ENCODE data around the gene MVK.

MVK gene

GRCh38 chr12:109552971-109553370 lies 20.6 kb upstream of the MVK start:
- TF ChIP-seq POLR2A (IDR thresholded peaks at IDR 0.05; ENCODE audit: low read depth, low read length) (no peak), POLR2AphosphoS5 (IDR thresholded peaks at IDR 0.05; ENCODE audit: low read depth, low read length) (no peak), POU2F2 (IDR thresholded peaks at IDR 0.05; ENCODE audit: low read depth, low read length) (no peak), TAF1 (IDR thresholded peaks at IDR 0.05; ENCODE audit: low read depth, low read length) (no peak), SPI1 (IDR thresholded peaks at IDR 0.05; ENCODE audit: low read depth, low read length) (no peak), PAX5 (IDR thresholded peaks at IDR 0.05; ENCODE audit: insufficient read depth, low read length, severe bottlenecking) (no peak)
- DNase-seq (ENCODE audit: insufficient read length, low spot score) (no peak), FAIRE-seq (no peak)

DNA sequence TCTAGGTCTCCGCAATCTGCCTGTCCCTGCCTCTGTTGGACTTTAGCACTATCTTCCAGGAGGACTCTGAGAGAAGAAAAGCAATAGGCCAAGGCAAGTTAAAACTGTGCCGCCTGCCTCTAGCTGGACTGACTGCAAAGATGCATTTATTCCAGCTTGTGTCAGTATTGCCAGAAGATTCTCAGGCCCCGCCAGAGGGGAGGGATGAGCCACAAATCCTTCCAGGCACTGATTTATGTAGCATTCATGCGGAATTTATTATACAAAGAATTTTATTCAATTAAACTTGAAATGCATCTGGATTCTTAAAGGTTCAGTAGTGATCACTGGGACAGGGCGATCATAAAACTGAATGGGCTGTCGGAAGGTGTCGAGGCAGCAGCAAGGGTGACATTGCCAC lies 20.1 kb upstream of the MVK start:
- no peak for DNase-seq (ENCODE audit: insufficient read length, low spot score)
- TF ChIP-seq POLR2A (IDR thresholded peaks at IDR 0.05; ENCODE audit: low read depth, low read length) = no peak
- TF ChIP-seq SPI1 (IDR thresholded peaks at IDR 0.05; ENCODE audit: low read depth, low read length) = no peak
- TF ChIP-seq TAF1 (IDR thresholded peaks at IDR 0.05; ENCODE audit: low read depth, low read length) = no peak
- TF ChIP-seq PAX5 (IDR thresholded peaks at IDR 0.05; ENCODE audit: insufficient read depth, low read length, severe bottlenecking) = no peak
- TF ChIP-seq POU2F2 (IDR thresholded peaks at IDR 0.05; ENCODE audit: low read depth, low read length) = no peak
- no peak for TF ChIP-seq POLR2AphosphoS5 (IDR thresholded peaks at IDR 0.05; ENCODE audit: low read depth, low read length)
- no peak for FAIRE-seq

DNA sequence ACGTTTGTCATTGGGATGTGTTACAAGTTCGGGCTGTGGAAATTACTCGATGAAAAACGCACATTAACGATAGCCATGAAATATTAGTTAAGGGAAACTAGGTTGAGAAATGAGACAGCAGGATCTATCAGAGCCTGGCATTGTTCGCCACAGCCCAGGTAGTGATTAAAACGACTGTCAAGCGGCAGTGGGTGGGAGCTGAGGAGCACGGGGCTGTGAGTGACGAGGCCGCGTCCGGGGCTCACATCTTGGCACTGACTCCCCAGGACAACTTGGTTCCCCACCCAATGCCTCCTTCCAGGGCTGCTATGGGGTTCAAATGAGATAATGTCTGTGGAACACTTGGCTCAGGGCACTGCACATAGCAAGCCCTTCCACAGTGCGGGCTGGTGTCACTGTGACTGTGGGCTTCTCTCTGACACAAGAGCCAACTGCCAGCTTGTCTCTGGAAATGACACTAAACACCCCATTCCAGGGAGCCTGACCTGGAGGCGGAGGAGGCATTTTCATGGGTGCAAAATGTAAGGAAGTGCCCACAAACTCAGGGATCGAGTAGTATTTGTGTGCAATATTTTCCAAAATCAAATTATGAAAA lies 19.6 kb upstream of the MVK start:
- DNase-seq (ENCODE audit: insufficient read length, low spot score) (no peak), FAIRE-seq (peak; percentile 31)
- TF ChIP-seq PAX5 (IDR thresholded peaks at IDR 0.05; ENCODE audit: insufficient read depth, low read length, severe bottlenecking) = no peak
- no peak for TF ChIP-seq POLR2AphosphoS5 (IDR thresholded peaks at IDR 0.05; ENCODE audit: low read depth, low read length)
- no peak for TF ChIP-seq TAF1 (IDR thresholded peaks at IDR 0.05; ENCODE audit: low read depth, low read length)
- TF ChIP-seq POU2F2 (IDR thresholded peaks at IDR 0.05; ENCODE audit: low read depth, low read length) = no peak
- TF ChIP-seq POLR2A (IDR thresholded peaks at IDR 0.05; ENCODE audit: low read depth, low read length) = no peak

- TF ChIP-seq PAX5 (IDR thresholded peaks at IDR 0.05; ENCODE audit: insufficient read depth, low read length, severe bottlenecking) (no peak), POU2F2 (IDR thresholded peaks at IDR 0.05; ENCODE audit: low read depth, low read length) (no peak), POLR2AphosphoS5 (IDR thresholded peaks at IDR 0.05; ENCODE audit: low read depth, low read length) (no peak), POLR2A (IDR thresholded peaks at IDR 0.05; ENCODE audit: low read depth, low read length) (no peak), SPI1 (IDR thresholded peaks at IDR 0.05; ENCODE audit: low read depth, low read length) (no peak), TAF1 (IDR thresholded peaks at IDR 0.05; ENCODE audit: low read depth, low read length) (no peak)
- FAIRE-seq (no peak), DNase-seq (ENCODE audit: insufficient read length, low spot score) (no peak)
Observed at GRCh38 chr12:109554761-109555160, 18.8 kb upstream of the MVK start.

DNA sequence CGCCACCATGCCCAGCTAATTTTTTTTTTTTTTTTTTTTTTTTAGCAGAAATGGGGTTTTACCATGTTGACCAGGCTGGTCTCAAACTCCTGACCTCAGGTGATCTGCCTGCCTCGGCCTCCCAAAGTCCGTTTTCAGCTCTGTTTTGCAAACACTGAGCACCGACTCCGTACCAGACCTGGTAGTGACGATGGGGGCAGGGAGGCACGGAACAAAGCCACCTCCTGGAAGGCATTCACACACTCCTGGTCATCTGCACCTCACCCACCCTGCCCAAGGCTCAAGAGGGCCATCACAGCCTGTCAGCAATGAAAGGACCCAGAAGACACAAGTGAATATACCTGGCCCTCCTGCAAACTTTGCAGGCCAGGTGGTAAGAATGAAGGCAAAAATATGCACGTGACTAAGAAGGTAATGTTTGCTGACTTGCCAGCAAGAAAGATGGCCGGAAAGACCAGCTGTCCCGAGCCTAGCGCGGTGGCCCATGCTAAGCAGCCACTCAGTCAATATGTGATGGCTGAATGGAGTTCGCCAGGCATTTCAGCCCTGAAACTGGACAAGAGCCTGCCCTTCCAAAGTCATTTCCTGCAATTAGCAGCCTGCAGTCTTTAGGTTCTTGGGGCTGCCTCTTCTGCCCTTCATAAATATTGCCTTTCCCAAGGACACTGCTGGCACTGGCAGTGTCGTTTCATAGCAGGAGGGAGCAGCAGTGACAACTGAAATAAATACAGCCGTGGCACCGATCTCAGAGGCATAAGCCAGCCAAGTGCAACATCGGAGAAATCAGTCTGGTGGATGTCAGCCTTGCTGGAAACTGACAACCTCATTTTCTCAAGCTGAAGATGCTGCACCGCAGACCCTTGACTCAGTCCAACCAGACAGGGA lies 17.9 kb upstream of the MVK start:
- TF ChIP-seq POLR2A (IDR thresholded peaks at IDR 0.05; ENCODE audit: low read depth, low read length) = no peak
- no peak for TF ChIP-seq PAX5 (IDR thresholded peaks at IDR 0.05; ENCODE audit: insufficient read depth, low read length, severe bottlenecking)
- no peak for TF ChIP-seq POLR2AphosphoS5 (IDR thresholded peaks at IDR 0.05; ENCODE audit: low read depth, low read length)
- no peak for TF ChIP-seq TAF1 (IDR thresholded peaks at IDR 0.05; ENCODE audit: low read depth, low read length)
- no peak for TF ChIP-seq SPI1 (IDR thresholded peaks at IDR 0.05; ENCODE audit: low read depth, low read length)
- TF ChIP-seq POU2F2 (IDR thresholded peaks at IDR 0.05; ENCODE audit: low read depth, low read length) = no peak
- no peak for DNase-seq (ENCODE audit: insufficient read length, low spot score)
- peak; percentile 43 for FAIRE-seq

DNA sequence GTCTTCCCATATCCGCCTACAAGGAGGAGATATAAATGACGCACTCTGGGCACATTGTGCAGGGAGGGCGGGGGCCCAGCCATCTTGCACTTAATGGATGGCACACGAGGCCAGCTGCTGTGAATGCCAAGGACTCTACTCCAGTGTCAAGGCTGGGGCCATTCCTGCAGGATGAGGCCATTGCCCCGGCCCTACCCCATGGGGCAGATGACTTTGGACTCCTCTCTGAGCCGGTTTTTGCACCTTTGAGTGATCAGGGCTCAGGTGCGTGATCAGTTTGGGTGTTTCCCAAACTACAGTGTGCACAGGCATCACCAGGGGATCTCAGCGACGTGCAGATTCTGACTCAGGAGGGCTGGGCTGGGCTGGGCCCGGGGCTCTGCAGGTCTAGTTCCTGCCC lies 16.4 kb upstream of the MVK start:
- TF ChIP-seq POLR2AphosphoS5 (IDR thresholded peaks at IDR 0.05; ENCODE audit: low read depth, low read length) (no peak), SPI1 (IDR thresholded peaks at IDR 0.05; ENCODE audit: low read depth, low read length) (no peak), POU2F2 (IDR thresholded peaks at IDR 0.05; ENCODE audit: low read depth, low read length) (no peak), TAF1 (IDR thresholded peaks at IDR 0.05; ENCODE audit: low read depth, low read length) (no peak), PAX5 (IDR thresholded peaks at IDR 0.05; ENCODE audit: insufficient read depth, low read length, severe bottlenecking) (no peak), POLR2A (IDR thresholded peaks at IDR 0.05; ENCODE audit: low read depth, low read length) (no peak)
- FAIRE-seq = no peak
- no peak for DNase-seq (ENCODE audit: insufficient read length, low spot score)

GRCh38 chr12:109557805-109558204 lies 15.8 kb upstream of the MVK start:
- FAIRE-seq (no peak), DNase-seq (ENCODE audit: insufficient read length, low spot score) (no peak)
- TF ChIP-seq TAF1 (IDR thresholded peaks at IDR 0.05; ENCODE audit: low read depth, low read length) = no peak
- TF ChIP-seq POLR2AphosphoS5 (IDR thresholded peaks at IDR 0.05; ENCODE audit: low read depth, low read length) = no peak
- no peak for TF ChIP-seq POU2F2 (IDR thresholded peaks at IDR 0.05; ENCODE audit: low read depth, low read length)
- TF ChIP-seq POLR2A (IDR thresholded peaks at IDR 0.05; ENCODE audit: low read depth, low read length) = no peak
- no peak for TF ChIP-seq SPI1 (IDR thresholded peaks at IDR 0.05; ENCODE audit: low read depth, low read length)
- no peak for TF ChIP-seq PAX5 (IDR thresholded peaks at IDR 0.05; ENCODE audit: insufficient read depth, low read length, severe bottlenecking)

DNA sequence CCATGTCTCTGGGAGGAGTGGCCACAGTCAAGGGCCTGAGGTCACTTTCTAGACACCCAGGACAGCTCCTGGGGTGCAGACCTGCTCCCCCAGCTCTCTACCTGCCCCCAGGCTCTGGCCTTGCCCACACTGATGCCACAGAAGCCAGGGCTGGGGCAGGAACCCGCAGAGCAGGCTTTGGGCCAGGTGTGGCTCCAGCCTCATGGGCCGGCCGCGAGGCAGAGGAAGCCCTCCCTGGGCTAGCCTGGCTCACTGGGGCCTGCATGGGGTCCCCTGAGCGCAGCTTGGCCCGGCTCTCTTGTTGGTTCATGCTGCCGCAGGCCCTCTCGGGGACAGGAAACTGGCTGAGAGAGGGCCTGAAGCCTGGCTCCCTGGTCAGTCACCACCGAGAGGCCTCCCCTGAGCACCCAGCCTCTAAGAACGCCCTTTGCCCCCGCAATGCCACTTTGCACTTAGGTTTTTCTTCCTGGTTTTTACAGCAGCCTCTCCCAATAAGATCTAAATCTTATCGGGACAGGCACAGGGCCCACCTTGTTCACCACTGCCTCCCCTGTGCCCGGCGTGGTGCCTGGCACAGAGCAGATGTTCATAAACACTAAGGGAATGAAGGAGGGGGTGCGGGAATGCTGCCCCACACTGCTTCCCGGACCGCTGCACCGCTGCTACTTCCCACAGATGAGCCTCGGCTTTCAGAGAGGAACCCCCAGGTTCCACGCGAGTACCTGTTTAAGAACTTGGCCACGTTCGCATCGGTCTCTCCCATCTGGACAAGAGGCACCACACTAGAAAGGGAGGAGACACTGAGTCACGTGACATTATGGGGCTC lies 15.0 kb upstream of the MVK start:
- FAIRE-seq (no peak), DNase-seq (ENCODE audit: insufficient read length, low spot score) (no peak)
- TF ChIP-seq POLR2A (IDR thresholded peaks at IDR 0.05; ENCODE audit: low read depth, low read length) (no peak), SPI1 (IDR thresholded peaks at IDR 0.05; ENCODE audit: low read depth, low read length) (no peak), TAF1 (IDR thresholded peaks at IDR 0.05; ENCODE audit: low read depth, low read length) (no peak), POU2F2 (IDR thresholded peaks at IDR 0.05; ENCODE audit: low read depth, low read length) (no peak), PAX5 (IDR thresholded peaks at IDR 0.05; ENCODE audit: insufficient read depth, low read length, severe bottlenecking) (no peak), POLR2AphosphoS5 (IDR thresholded peaks at IDR 0.05; ENCODE audit: low read depth, low read length) (no peak)

DNA sequence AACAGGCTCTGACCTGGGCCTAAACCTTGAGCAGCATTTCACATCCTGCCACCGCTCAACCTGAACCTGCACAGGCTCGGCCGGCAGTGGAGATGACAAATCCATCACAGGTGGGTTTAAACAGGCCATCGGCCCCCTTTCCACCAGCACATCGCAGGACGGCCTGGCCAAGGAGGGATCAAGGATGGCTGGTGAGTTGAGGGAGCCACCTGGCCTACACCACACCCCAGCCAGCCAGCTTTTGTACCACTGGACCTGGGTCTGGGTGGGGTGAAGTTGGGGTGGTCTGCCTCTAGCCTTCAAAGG lies 14.4 kb upstream of the MVK start:
- FAIRE-seq (no peak), DNase-seq (ENCODE audit: insufficient read length, low spot score) (no peak)
- no peak for TF ChIP-seq POLR2A (IDR thresholded peaks at IDR 0.05; ENCODE audit: low read depth, low read length)
- no peak for TF ChIP-seq POLR2AphosphoS5 (IDR thresholded peaks at IDR 0.05; ENCODE audit: low read depth, low read length)
- no peak for TF ChIP-seq SPI1 (IDR thresholded peaks at IDR 0.05; ENCODE audit: low read depth, low read length)
- TF ChIP-seq PAX5 (IDR thresholded peaks at IDR 0.05; ENCODE audit: insufficient read depth, low read length, severe bottlenecking) = no peak
- no peak for TF ChIP-seq POU2F2 (IDR thresholded peaks at IDR 0.05; ENCODE audit: low read depth, low read length)
- no peak for TF ChIP-seq TAF1 (IDR thresholded peaks at IDR 0.05; ENCODE audit: low read depth, low read length)

Measured in GM12891 (cell line).